PC-9 (cell line): ENCODE measurements around the gene ARHGEF39. TPM values are rescaled to one million over a fixed set of nuclear protein-coding genes. Genes with fewer than 3 reads are reported as not detected.
A peak's percentile ranks its signal among the peaks of the same experiment; 100 is the strongest.

Source experiments
- BruUV-seq: library from RNA; stranded (reverse); fragments of 400-500 nt; replicated peaks from 2 replicates; lab custom pipeline; 2021; lab: Mats Ljungman, UMichigan
- CTCF ChIA-PET: fragments of 300-600 bp; sonication (Branson Sonifier 250); formaldehyde crosslinking; loops from one replicate; lab custom pipeline; 2022; ENCODE audit warnings: antibody characterized with exemption; lab: Charles Lee
- POLR2A ChIA-PET: fragments of 300-600 bp; sonication (Branson Sonifier 250); formaldehyde crosslinking; loops from one replicate; lab custom pipeline; 2022; ENCODE audit warnings: antibody characterized with exemption; ENCODE audit not compliant: unreplicated experiment; lab: Charles Lee
- DNase-seq, 2 experiments: peaks; one replicate each; pipeline versions ENCODE4 v3.0.0 to v3.0.0-alpha.2; 2015 to 2022; ENCODE audit warnings: mixed read lengths in 1 of 2
- H2AFZ ChIP-seq: fragments of 200-600 bp; sonication (generic); 2 replicates; pipeline ENCODE4 v1.8.1; 2017; ENCODE audit warnings: antibody characterized with exemption
- H3F3A ChIP-seq: fragments of 200-600 bp; sonication (generic); 2 replicates; pipeline ENCODE4 v1.8.1; 2017; ENCODE audit warnings: antibody characterized with exemption, mild to moderate bottlenecking, low read depth; ENCODE audit not compliant: insufficient read depth
- H3K27ac ChIP-seq: fragments of 200-600 bp; sonication (generic); 2 replicates; pipeline ENCODE4 v1.6.1; 2016; ENCODE audit warnings: mixed run types
- H3K27me3 ChIP-seq: fragments of 200-600 bp; sonication (generic); 2 replicates; pipeline ENCODE4 v1.6.1; 2016; ENCODE audit warnings: low read depth, mixed run types; ENCODE audit not compliant: insufficient read depth
- H3K36me3 ChIP-seq: fragments of 200-600 bp; sonication (generic); 2 replicates; pipeline ENCODE4 v1.6.1; 2016; ENCODE audit warnings: low read depth, mixed run types
- H3K4me1 ChIP-seq: fragments of 200-600 bp; sonication (generic); replicated peaks from 2 replicates; pipeline ENCODE4 v1.6.1; 2016; ENCODE audit warnings: mixed run types; ENCODE audit not compliant: insufficient read depth
- H3K4me2 ChIP-seq: fragments of 200-600 bp; sonication (generic); 2 replicates; pipeline ENCODE4 v1.6.1; 2017; ENCODE audit warnings: mixed run types
- H3K4me3 ChIP-seq: fragments of 200-600 bp; sonication (generic); 2 replicates; pipeline ENCODE4 v1.6.1; 2016; ENCODE audit warnings: mixed run types
- H3K79me2 ChIP-seq: fragments of 200-600 bp; sonication (generic); 2 replicates; pipeline ENCODE4 v1.6.1; 2017; ENCODE audit warnings: low read depth, mixed run types
- H3K9me2 ChIP-seq: fragments of 200-600 bp; sonication (generic); 2 replicates; pipeline ENCODE4 v1.8.1; 2017; ENCODE audit warnings: mild to moderate bottlenecking; ENCODE audit not compliant: insufficient read depth
- H3K9me3 ChIP-seq: fragments of 200-600 bp; sonication (generic); 2 replicates; pipeline ENCODE4 v1.8.1; 2016; ENCODE audit warnings: low read depth; ENCODE audit not compliant: insufficient read depth
- H4K20me1 ChIP-seq: fragments of 200-600 bp; sonication (generic); 2 replicates; pipeline ENCODE4 v1.8.1; 2017; ENCODE audit not compliant: insufficient read depth
- CTCF ChIP-seq: fragments of 200-600 bp; sonication (generic); conservative IDR thresholded peaks from 2 replicates; pipeline ENCODE4 v1.6.1; 2017; ENCODE audit warnings: mixed run types, antibody characterized with exemption, mild to moderate bottlenecking, moderate library complexity
- EZH2 ChIP-seq: fragments of 200-600 bp; sonication (generic); IDR thresholded peaks from 2 replicates; pipeline ENCODE4 v1.8.0; 2017; ENCODE audit warnings: antibody characterized with exemption, low read depth
- intact Hi-C: fragments of 100-400 bp; cut with micrococcal nuclease; formaldehyde crosslinking; loops from one replicate; pipeline ENCODE4 v1.10.0; 2022; ENCODE audit not compliant: unreplicated experiment
- total RNA-seq: library from RNA; stranded (reverse); gene quantifications from 2 replicates; pipeline ENCODE4 v1.2.3, GENCODE V29; 2021

Gene ARHGEF39
- total RNA-seq, 1 experiment from 2014 or later: 15.6 TPM

DNA sequence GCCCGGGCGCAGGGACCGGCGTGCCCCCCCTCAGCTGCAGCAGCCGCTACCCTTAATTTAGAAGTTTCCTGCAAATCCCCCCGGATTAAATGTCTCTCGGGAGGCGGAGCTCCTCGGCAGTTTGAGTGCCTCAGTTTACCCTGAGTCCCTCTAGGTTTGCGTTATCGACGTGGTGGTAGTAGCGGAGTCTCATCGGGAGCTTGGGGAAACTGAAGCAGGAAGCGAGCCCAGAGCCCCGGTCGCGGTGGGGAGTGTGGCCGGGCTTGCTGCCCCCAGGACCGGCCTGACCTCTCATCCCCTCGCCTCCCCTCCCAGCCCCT, 25.3 kb upstream of the ARHGEF39 start:
- no peak overlapping the region for H3K27ac ChIP-seq
- CTCF ChIA-PET: interaction anchor here (1.4 kb wide), 1 partner anchor 17 kb away, joined by 6 read pairs; the partner anchor contains the start of gene CA9
- H3K4me2 ChIP-seq: peak overlapping the region; percentile 74
- H4K20me1 ChIP-seq: no peaks in the 10 kb centered on the region
- no TSS peak for BruUV-seq
- H3K79me2 ChIP-seq: no peaks in the 10 kb centered on the region
- no peaks in the 10 kb centered on the region for H3K9me3 ChIP-seq
- DNase-seq: no peak
- POLR2A ChIA-PET: no interaction called here
- intact Hi-C loops: no loop called here
- H3K4me3 ChIP-seq: peak overlapping the region; percentile 77
- H2AFZ ChIP-seq: no peak overlapping the region
- peaks cover 14% of the 10 kb centered on the region; the same call in 1 of the 2 replicates for H3F3A ChIP-seq
- no peaks in the 10 kb centered on the region for H3K9me2 ChIP-seq
- H3K4me1 ChIP-seq: peaks cover 21% of the 10 kb centered on the region
- TF ChIP-seq EZH2 (no peak), CTCF (no peak)
- H3K36me3 ChIP-seq: no peaks in the 10 kb centered on the region
- no peaks in the 10 kb centered on the region for H3K27me3 ChIP-seq

- BruUV-seq: TSS peak; percentile 18
- peaks cover 21% of the 10 kb centered on the region for H3K4me1 ChIP-seq
- POLR2A ChIA-PET: no interaction called here
- H3K9me3 ChIP-seq: no peaks in the 10 kb centered on the region
- H3F3A ChIP-seq: peaks cover 14% of the 10 kb centered on the region; the same call in 1 of the 2 replicates
- no peak for DNase-seq
- CTCF ChIA-PET: interaction anchor here (0.6 to 1.4 kb wide), 2 partner anchors 16 to 32 kb away, joined by 6 read pairs; partner anchors contain the start of genes CA9 and RMRP
- peak within 1 kb of the TSS; percentile 75 for H3K27ac ChIP-seq
- intact Hi-C loops: no loop called here
- H3K79me2 ChIP-seq: no peaks in the 10 kb centered on the region
- no peaks in the 10 kb centered on the region for H3K27me3 ChIP-seq
- no peak for TF ChIP-seq EZH2
- no peak for TF ChIP-seq CTCF
- no peaks in the 10 kb centered on the region for H4K20me1 ChIP-seq
- H3K4me3 ChIP-seq: peak within 1 kb of the TSS; percentile 77
- H3K9me2 ChIP-seq: no peaks in the 10 kb centered on the region
- H2AFZ ChIP-seq: peak within 1 kb of the TSS; percentile 92
- peak within 1 kb of the TSS; percentile 74 for H3K4me2 ChIP-seq
- H3K36me3 ChIP-seq: no peaks in the 10 kb centered on the region
Measured at GRCh38 chr9:35689542-35690293, 24.7 kb upstream of the ARHGEF39 start, which contains the start of gene TPM2. Gene TPM2 (minus strand): TSS chr9:35689925. CDS start chr9:35689817, 108 bp downstream.

DNA sequence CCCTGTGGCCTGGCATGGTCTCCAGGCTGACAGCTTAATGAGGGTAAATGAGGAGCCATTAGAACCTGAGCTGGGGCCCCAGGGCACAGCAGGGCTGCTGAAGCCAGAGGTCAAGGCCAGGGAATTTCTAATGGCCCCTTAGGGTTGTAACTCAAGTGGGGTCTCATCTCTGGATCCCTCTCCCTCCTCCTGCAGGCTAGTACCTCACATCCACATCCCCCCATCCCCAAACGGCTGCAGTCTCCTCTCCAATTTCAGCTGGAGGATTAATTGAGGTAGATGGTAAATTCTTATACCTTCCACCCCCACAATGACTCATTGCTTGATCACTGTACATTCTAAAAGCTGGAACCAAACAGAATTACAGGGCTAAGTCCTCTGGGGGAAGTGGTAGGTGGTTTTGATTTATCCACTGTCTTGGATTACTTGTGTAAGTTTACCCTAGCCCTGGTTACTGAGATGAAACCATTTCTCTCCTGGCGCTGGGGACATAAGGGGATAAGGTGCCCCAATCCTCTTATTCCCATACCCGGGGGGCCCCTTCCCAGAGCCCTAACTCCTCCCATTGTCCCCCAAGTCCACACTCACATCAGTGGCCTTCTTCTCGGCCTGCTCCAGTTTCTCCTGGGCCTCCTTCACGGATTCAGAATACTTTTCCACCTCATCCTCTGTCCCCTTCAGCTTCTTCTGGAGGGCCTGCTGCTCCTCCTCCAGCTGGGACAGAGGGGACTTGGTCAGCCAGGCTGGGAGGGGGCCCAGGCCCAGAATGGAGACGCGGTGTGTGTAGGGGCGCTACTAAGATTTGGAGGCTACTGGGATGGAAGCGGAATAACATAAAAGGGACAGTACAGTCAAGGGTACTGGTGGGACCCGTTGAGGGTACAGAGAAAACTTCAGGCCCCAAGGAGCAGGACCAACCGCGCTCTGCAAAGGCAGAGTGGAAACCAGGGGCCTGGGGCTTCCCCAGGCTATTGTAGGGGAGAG, 23.9 kb upstream of the ARHGEF39 start:
- Histone ChIP-seq H3K9me3 (no peaks in the 10 kb centered on the region), H4K20me1 (no peaks in the 10 kb centered on the region), H3K4me2 (peak overlapping the region; percentile 74), H3K27ac (peak overlapping the region; percentile 75), H3K4me3 (peak overlapping the region; percentile 33; the same call in 1 of the 2 replicates), H3K27me3 (no peaks in the 10 kb centered on the region), H3K79me2 (no peaks in the 10 kb centered on the region), H2AFZ (no peak overlapping the region), H3K36me3 (no peaks in the 10 kb centered on the region), H3F3A (peaks cover 14% of the 10 kb centered on the region; the same call in 1 of the 2 replicates), H3K9me2 (no peaks in the 10 kb centered on the region), H3K4me1 (peaks cover 21% of the 10 kb centered on the region)
- CTCF ChIA-PET: interaction anchor here (0.6 to 0.7 kb wide), 2 partner anchors 31 to 123 kb away, joined by 3 to 6 read pairs; partner anchors contain the start of genes RMRP and SPAG8
- no TSS peak for BruUV-seq
- intact Hi-C loops: no loop called here
- POLR2A ChIA-PET: interaction anchor here (0.6 kb wide), 1 partner anchor 8 kb away, joined by 4 read pairs; no protein-coding TSS in a partner anchor
- no peak for TF ChIP-seq EZH2
- TF ChIP-seq CTCF: no peak
- peak in 1 of 2 experiments; percentile 77 for DNase-seq
